Ureter (tissue), 1 donor: ENCODE results near the gene MEF2B. TPM values are rescaled to one million over a fixed set of nuclear protein-coding genes. Genes with fewer than 3 reads are reported as not detected.
"Not testable (repeated sequence)": the region's sequence is repeated elsewhere in the genome, so short reads cannot be mapped to it uniquely, and the experiment has no call there.

Source experiments
- DNase-seq: peaks from one replicate; pipeline ENCODE4 v3.0.0-alpha.2; 2020; ENCODE audit warnings: low spot score
- total RNA-seq: library from RNA; stranded (reverse); gene quantifications from one replicate; pipeline ENCODE4 v1.2.4, GENCODE V29; 2023
- donor health status: DM: yes; HTN: yes; CAD: no.

Gene MEF2B
- total RNA-seq, 1 donor from 2014 or later: 4.4 TPM

DNA sequence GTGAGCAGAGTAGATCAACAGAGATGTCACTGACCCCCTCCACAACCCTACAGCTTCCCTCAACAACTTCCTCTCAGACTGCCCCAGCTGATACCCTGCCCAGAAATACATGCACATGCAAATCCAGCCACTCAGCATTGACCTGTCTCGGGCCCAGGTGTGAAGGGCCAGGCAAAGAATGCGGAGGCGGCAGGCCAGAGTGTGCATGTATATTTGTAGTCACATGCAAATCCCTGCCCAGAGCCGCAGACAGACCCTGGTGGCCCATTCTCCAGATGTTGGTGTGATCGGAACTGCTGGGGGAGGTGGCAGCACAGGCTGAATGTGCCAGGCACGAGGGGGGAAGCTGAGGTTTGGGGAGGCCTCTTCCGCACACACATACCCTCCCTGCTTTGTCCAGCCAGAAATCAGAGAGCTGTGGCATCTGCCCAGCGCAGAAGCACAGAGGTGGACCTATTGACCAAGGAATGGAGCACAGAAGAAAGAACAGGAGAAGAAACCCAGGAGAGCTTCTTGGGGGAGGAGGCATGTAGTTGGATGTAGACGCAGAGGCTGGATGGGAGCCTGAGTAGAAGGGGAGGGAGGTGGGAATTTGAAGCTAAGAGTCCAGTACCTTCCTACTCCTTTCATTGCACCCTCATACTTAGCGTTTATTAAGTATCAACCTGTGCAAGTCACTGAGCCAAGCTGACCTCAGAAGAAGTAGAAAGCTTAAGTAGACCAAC is 14.4 kb downstream of the MEF2B start:
- no peak for DNase-seq

- DNase-seq: no peak
Measured at GRCh38 chr19:19154768-19155494, 15.1 kb downstream of the MEF2B start.

GRCh38 chr19:19152668-19153384 is 17.2 kb downstream of the MEF2B start:
- no peak for DNase-seq

DNA sequence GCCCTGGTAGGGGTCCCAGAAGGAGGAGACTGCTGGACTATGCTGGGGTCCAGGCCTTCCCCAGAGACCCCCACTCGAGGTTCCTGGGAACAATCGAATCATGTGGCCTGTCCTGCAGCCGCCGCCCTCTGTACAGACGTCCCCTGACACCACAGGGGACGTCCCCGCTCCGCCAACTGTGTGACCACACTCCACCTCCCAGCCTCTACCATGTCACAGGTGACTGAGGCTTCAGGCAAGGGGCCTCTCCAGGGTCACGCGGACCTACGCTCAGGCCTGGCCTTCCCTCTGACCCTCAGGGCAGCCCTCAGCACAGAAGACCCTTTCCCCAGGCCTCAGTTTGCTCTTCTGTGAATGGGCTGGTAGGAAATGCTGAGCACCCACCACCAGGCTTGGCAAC is 18.6 kb downstream of the MEF2B start:
- DNase-seq: no peak

DNA sequence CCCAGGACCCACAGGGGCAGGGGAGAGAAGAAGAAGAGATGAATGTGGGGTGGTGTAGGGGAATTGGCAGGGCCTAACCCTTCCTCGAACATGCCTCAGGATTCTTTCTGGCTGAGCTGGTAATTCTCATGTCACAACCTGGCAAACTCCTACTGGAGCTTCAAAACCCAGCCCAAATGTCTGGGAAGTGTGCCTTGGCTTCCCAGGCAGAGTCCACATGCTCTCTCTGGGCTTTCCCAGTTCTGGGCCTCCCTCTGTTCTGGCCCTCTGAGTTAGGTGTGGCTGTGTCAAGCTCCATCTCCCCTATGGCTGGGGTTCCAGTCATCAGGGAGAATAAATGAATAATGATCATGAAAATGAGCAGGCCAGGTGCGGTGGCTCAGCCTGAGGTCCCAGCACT is 20.6 kb downstream of the MEF2B start:
- no peak for DNase-seq

GRCh38 chr19:19148504-19148903 is 21.6 kb downstream of the MEF2B start:
- DNase-seq: not testable (repeated sequence)

GRCh38 chr19:19147344-19147743 is 22.7 kb downstream of the MEF2B start:
- DNase-seq: no peak

DNA sequence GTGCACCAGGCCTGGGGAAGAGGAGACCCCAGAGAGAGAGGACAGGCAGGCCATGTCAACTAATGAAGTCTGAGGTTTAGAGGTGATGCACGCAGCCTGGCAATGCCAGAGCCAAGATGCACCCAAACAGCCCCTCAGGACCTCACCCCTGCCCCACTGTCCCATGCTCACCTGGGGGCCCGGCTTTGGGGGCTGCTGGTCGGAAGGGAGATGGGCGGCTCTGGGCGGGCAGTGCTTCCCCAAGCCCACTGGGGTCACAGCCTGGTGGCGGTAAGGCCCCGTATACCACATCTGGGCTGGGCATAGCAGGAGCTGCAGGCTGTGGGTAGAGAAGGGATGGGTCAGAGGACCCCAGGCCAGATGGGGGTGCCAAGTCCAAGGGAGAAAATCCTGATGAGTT is 23.2 kb downstream of the MEF2B start:
- DNase-seq: no peak

- DNase-seq: peak; percentile 88
Measured at GRCh38 chr19:19145684-19146608, 24.1 kb downstream of the MEF2B start.

- DNase-seq: no peak
Measured at GRCh38 chr19:19145281-19145680, 24.8 kb downstream of the MEF2B start.

DNA sequence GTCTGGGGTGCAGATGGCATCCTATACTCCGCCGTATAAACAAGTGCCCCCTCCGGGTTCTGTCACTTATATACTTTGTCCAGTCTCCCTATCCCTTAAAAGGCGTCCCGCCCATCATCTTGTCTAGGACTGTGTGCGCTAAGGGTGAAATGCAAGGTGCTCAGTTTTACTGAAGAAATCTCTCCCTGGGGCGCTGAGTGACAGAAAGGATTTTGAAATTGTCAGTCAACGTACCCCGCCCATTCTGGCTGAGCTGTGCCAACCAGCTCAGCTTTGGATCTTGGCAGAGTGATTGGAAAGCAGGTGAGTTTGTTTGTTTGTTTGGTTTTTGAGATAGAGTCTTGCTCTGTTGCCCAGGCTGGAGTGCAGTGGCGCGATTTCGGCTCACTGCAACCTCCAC is 27.7 kb downstream of the MEF2B start:
- no peak for DNase-seq

DNA sequence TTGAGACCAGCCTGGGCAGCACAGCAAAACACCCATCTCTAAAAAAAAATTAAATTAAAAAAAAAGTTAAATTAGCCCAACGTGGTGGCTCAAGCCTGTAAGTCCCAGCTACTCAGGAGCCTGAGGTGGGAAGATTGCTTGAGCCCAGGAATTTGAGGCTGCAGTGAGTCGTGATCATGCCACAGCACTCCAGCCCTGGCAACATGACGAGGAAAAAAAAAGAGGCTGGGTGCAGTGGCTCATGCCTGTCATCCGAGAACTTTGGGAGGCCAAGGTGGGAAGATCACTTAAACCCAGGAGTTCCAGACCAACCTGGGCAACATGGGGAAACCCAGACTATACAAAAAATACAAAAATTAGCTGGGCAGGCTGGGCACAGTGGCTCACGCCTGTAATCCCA is 29.6 kb downstream of the MEF2B start:
- no peak for DNase-seq

DNA sequence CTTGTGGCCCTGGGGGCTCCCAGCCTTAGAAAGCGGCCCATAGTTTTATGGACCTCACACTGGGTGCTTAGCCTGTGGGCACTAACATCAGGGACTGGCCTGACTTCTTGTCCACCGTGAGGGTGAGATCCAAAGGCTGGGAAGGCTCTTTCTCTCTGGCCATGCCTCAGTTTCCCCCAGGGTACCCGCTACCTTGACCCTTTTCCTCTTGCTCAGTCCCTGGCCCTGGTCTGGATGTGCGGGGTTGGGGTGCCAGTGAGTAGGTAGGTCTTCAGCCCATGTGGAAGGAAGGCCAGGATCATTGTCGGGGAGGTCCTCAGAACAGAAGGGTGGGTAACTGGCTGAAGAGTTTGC is 30.2 kb downstream of the MEF2B start:
- DNase-seq: no peak

GRCh38 chr19:19138109-19138981 is 31.7 kb downstream of the MEF2B start, which contains the start of gene TMEM161A:
Gene TMEM161A (minus strand): TSS chr19:19138478. CDS start chr19:19138428, 50 bp downstream.
- peak; percentile 98 for DNase-seq

- no peak for DNase-seq
Measured at GRCh38 chr19:19137556-19138108, 32.4 kb downstream of the MEF2B start.

DNA sequence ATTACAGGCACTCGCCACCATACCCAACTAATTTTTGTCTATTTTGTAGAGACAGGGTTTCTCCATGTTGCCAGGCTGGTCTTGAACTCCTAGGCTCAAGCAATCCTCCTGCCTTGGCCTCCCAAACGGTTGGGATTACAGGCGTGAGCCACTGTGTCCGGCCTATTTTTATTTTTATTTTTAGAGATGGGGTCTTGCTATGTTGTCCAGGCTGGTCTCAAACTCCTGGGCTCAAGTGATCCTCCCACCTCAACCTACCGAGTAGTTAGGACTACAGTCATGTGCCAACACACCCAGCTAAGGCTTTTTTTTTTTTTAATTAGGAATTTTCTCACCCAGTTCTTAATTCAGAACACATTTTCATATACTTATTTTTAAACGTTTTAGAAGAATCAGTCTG is 34.4 kb downstream of the MEF2B start:
- DNase-seq: not testable (repeated sequence)

DNA sequence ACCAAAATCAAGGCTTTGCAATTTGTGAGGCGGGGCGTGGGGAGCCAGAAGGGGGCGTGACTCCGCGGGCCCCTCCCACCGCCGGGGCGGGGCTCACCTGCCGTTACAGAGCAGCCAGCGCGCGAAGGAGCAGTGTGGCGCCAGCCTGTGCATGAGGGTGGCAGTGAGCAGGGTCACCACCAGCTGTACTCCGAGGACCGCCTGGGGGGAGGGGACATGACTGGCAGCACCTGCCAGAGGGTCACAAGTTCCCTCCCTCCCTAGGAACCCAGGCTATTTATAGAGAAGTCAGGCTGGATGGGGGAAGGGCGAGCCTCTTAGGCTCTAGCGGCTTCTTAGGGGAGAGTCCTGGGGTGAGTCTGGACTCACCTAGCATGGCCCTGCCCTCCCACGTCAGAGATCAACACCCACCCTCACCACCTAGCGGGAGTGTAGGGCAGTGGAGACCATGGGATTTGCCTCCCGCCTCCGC is 35.3 kb downstream of the MEF2B start:
- DNase-seq: no peak

DNA sequence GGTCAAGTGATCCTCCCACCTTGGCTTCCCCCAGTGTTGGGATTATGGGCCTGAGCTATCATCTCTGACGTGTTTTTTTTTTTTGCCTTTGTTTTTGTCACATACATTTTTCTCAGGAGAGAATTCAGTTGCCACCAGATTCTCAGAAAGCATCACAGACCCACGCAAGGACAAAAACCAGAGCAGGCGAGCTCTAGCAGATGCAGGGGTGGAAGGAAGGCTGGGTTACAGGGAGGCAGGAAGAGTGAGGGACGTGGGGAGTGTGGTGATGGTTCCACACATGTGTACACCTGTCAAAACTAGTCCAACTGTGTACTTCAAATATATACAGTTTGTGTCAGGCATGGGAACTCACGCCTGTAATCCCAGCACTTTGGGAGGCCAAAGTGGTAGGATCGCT is 36.1 kb downstream of the MEF2B start:
- no peak for DNase-seq

- no peak for DNase-seq
Measured at GRCh38 chr19:19132912-19133311, 37.2 kb downstream of the MEF2B start.

DNA sequence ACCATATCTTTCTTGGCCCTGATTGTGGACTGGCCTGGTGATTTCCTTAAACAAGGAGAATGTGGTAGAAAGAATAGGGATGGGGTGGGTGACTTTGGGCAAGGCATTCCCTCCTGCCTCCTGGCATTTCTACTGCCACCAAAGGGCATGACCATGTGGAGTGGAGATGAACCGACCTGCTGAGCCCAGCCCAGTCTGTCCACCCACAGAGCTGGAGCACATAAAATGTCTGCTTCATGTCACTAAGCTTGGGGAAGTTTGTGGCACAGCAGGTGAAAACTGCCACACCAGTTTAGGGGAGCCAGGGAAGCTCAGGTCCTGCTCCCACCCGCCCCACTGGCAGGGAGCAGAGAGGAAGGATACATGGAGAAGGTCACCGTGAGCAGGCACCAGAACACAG is 38.1 kb downstream of the MEF2B start:
- DNase-seq: no peak
